Esophagus muscularis mucosa (tissue), 3 donors: ENCODE results near the gene KLF15.
A peak's percentile ranks its signal among the peaks of the same experiment; 100 is the strongest.

Experiments used
- CTCF ChIP-seq, 3 experiments: fragments of 200-600 bp in 2 of 3; fragments of 450-650 bp in 1 of 3; sonication (generic) in 2 of 3; IDR thresholded peaks; one replicate each; pipeline ENCODE4 v1.5.1; 2017 to 2019; ENCODE audit warnings: antibody characterized with exemption in 3 of 3, mild to moderate bottlenecking in 2 of 3, moderate library complexity in 1 of 3
- POLR2AphosphoS5 ChIP-seq, 2 donors: sonication (generic); formaldehyde crosslinking; IDR thresholded peaks; one replicate each; pipeline ENCODE4 v1.6.1; 2017; ENCODE audit warnings: antibody characterized with exemption in 2 of 2

GRCh38 chr3:126352476-126353454 lies 4.4 kb downstream of the KLF15 start:
- peak in 1 of 2 donors; percentile 33 for TF ChIP-seq POLR2AphosphoS5 (IDR thresholded peaks at IDR 0.05)
- no peak for TF ChIP-seq CTCF (IDR thresholded peaks at IDR 0.05)
